GM19035 (cell line): ENCODE results near the gene ZNF777.

ENCODE experiments used
- ATAC-seq: cut with Tn5 transposase; IDR thresholded peaks from one replicate; pipeline ENCODE4 v1.9.1; 2021; ENCODE audit not compliant: unreplicated experiment

Gene ZNF777

GRCh38 chr7:149477494-149478443 is 16.9 kb upstream of the ZNF777 start:
- ATAC-seq: no peak

GRCh38 chr7:149476791-149477190 is 15.9 kb upstream of the ZNF777 start:
- ATAC-seq: no peak

GRCh38 chr7:149475121-149476045 is 14.5 kb upstream of the ZNF777 start:
- no peak for ATAC-seq

- ATAC-seq: no peak
Observed at GRCh38 chr7:149474309-149475120, 13.7 kb upstream of the ZNF777 start.

- ATAC-seq: no peak
Observed at GRCh38 chr7:149473251-149473650, 12.4 kb upstream of the ZNF777 start.

- no peak for ATAC-seq
Observed at GRCh38 chr7:149471289-149471953, 10.6 kb upstream of the ZNF777 start.

- ATAC-seq: no peak
Observed at GRCh38 chr7:149469806-149470205, 8.9 kb upstream of the ZNF777 start.

- no peak for ATAC-seq
Observed at GRCh38 chr7:149468208-149468607, 7.3 kb upstream of the ZNF777 start.

GRCh38 chr7:149467321-149467859 is 6.5 kb upstream of the ZNF777 start:
- no peak for ATAC-seq

- no peak for ATAC-seq
Observed at GRCh38 chr7:149466364-149466763, 5.5 kb upstream of the ZNF777 start.

- ATAC-seq: no peak
Observed at GRCh38 chr7:149463500-149464161, 2.8 kb upstream of the ZNF777 start.

GRCh38 chr7:149462101-149462520 is 1.2 kb upstream of the ZNF777 start:
- no peak for ATAC-seq

- ATAC-seq: peak; percentile 37
Observed at GRCh38 chr7:149459540-149460452, 1.1 kb downstream of the ZNF777 start.

- ATAC-seq: no peak
Observed at GRCh38 chr7:149459201-149459539, 1.7 kb downstream of the ZNF777 start.

- no peak for ATAC-seq
Observed at GRCh38 chr7:149458235-149458634, 2.6 kb downstream of the ZNF777 start.

GRCh38 chr7:149457766-149458165 is 3.1 kb downstream of the ZNF777 start:
- no peak for ATAC-seq

GRCh38 chr7:149456506-149457421 is 4.1 kb downstream of the ZNF777 start:
- ATAC-seq: no peak
